Activated CD4-positive, alpha-beta T cell treated with anti-CD3 and anti-CD28 coated beads for 48 hours (primary cell): ENCODE results near the gene FAN1.

Experiments used
- DNase-seq: peaks from one replicate; pipeline ENCODE4 v3.0.0-alpha.2; 2020

FAN1 gene

DNA sequence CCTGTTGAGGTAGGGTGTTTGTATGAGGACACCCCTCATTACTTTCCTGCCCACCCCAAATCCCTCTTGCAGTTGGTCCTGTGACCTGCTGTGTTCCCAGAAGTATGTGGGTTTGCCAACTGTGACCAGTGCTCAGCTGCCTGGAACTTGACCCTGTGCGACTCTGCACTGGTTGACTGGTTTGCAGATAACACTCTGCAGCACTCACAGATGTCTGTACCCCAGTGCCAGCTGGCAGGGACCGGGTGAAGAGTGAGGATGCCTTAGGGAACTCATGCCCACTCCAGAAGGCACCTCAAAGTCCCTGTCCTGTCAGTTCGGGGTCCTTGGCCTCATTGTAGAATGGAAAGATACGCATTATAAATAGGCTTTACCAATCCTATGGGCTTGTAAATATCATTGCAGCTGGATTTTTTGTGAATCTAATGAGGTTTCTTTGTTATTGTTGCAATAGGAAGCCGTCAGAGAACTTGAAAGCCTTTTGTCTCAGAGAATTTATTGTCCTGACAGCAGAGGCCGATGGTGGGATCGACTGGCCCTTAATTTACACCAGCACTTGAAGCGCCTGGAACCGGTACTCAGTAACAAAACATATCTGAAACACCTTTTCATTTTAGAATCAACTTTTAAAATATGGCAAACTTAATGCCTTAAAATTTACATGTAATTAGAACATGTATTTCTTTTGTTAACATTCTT, 18.2 kb downstream of the FAN1 start:
- DNase-seq: no peak

DNA sequence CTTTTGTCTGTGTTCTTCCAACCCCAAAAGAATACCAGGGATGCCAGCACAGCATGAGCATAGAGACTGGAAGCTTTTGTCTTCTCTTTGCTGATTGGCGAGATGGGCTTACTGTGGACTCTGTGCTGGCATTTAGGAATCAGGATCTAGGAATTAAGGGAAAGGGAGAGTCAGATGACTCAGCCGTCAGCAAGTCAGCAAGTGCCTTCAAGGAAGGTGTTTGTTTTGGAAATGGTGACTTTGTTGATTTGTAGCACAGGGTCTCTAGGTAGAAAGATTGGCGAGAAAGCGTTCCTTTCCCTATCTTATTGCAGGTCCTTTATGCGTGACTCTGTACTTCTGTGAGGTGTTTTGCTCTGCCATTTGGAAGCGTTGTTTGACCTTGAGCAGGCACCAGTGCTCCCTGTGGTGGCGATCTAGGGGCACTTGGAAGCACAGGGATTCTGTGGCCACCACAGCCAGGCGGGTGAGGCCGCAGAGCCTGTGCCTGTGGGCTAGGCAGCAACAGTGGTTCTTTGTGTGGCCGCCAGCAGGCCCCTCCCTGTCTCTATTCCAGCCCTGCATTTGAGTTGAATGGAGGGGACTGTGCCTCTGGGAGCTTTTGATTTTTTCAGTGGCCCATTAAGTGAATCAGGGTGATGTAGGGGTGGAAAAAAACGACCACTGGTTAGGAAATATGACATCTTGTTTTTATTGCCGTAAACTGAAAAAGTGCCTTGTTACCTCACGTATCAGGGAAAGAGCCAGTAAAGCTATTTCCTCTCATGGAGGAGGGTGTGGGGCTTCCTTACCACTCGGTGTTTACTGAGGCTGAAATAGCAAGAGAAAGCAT, 19.0 kb downstream of the FAN1 start:
- no peak for DNase-seq

DNA sequence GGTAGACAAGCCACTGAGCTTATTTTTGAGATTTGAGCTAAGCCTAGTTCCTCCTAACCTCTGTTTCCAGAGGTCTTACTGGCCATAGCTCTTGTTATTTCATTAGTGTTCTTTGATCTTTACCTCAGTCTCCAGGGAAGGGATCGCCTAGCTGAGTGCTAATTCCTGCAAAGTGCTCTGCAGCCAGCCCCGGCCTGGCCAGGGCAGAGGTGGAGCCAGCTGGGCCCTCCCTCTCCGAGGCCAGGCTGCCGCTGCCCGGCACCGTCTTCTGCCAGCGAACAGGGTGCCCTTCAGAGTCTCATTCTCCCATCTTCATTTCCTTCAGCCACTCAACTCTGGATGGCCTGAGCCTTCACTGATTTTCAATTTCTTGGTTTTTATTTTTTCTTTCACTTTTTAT, 19.7 kb downstream of the FAN1 start:
- DNase-seq: no peak

DNA sequence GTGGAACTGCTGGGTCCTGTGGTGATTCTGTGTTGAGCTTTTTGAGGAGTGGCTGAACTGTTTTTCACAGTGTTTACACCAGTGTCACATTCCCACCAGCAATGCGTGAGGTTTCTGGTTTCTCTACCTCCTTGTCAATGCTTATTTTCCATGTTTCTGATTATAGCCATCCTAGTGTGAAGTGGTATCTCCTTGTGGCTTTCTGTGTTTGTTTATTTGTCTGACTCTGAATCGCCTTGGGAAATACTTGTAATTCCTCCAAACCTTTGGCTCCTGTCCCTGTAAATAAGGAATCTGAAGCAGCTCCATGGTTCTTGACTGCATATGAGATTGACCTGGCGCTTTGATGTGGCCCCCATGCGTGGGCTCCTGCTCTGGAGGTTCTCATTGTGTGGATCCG, 20.6 kb downstream of the FAN1 start:
- DNase-seq: no peak

DNA sequence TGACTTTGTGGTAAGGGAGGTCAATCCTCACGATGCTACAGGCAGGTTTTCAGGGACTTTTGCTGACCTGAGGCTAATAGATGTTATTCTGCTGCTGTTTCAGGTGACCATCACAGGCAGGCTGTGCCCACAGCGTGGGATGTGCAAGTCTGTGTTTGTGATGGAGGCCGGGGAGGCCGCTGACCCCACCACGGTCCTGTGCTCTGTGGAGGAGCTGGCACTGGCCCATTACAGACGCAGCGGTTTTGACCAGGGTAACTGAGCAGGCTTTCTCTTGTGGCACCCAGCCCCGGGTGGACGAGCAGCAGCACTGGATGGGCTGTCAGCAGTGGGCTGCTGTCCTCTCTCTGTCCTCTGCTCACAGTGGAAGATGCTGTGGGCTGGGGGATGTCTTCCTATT, 22.0 kb downstream of the FAN1 start:
- DNase-seq: no peak

DNA sequence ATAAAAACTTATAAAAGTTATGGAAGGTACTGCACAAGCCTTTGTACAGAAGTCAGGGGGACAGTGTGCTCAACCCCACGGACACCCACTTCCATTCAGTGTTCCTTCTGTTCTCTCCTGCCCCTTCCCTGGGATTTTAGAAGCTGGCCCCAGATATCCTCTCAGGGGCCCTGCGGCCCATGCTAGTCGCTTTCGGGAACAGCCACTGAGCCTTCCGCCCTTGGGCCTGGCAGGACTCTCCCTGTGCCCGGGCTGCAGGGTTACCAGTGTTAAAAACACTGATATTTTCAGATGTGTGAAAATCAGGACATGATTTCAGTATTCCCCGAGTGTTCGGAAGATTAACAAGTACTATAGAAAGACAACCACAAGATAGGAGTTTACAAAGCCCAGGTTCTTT, 22.4 kb downstream of the FAN1 start:
- no peak for DNase-seq

DNA sequence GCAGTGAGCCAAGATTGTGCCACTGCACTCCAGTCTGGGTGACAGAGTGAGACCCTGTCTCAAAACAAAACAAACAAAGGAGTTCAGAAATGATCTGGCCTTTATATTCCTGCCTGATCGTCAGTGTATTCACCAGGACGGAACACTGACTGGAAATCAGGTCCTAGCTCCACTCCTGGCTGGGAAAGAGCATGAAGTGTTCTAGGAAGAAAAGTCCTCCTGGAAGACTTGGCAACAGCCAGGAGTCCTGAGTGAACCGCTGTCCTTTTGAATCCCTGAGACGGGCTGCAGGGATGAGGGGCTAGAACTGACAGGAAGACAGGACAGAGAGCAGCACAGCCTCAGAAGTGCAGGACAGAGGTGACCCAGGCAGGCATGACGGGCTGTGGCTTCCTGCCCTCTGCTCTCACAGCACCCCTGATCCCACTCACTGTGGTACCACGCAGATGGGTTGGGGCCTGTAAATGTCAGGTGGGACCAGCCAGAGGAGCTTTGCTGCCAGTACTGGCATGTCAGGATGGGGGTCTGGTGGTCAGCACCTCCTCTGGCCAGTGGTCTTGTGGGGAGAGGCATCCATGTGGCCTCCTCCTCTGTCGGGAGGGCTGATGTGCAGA, 23.5 kb downstream of the FAN1 start:
- no peak for DNase-seq

DNA sequence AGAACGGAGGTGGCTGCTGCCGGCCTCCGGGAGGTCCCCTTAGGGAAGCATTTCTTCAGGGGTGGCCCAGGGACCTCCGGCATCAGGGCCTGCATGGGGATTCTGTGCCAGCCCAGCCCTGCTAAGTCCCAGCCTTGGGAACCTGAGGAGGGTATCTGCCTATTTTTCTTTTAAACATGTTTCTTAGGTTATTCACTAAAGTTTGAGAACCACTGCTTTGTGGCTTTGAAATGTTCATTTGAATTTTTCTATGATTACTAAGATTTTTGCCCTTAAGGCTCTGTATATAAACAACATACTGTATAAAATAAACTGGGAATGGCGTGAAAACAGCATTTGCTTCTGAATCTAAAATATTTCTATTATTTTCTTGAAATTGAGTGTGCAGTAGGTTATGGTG, 24.4 kb downstream of the FAN1 start:
- no peak for DNase-seq

DNA sequence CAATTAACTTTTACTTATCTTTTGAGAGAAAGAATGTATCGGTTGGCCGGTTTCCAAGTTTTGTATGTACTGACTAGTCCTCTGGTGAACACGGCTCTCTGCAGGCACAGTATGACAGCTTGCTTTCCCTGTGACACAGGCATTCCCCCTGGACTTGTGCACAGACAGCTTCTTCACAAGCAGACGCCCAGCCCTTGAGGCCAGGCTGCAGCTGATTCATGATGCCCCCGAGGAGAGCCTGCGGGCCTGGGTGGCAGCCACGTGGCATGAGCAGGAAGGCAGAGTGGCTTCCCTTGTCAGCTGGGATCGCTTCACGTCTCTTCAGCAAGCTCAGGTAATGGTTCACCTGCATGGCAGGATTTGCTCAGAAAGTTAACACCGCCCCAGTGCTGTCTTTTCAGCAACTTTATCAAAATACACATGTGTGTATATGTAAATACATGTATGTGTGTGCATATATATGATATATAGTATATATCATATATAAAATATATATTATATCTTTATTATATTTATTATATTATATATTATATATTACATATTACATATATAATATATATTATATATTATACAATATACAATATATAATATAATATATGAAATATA, 25.5 kb downstream of the FAN1 start:
- no peak for DNase-seq

DNA sequence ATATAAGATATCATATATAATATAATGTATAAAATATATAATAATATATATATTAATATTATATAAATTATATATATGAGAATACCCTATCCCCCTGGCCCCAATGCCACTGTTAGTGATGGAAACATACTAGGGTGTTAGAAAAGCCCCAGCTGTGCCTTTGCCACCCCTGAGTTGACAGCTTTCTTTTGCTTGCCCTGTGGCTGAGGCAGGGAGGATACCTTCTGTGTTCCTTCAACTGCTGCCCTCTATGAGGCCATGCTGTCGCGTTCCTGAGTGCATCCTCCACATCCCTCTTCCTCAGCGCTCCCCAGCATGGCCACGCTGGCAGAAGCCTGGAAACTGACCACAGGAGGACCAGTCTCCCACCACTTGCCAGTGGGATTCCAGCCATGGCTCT, 26.3 kb downstream of the FAN1 start:
- no peak for DNase-seq

DNA sequence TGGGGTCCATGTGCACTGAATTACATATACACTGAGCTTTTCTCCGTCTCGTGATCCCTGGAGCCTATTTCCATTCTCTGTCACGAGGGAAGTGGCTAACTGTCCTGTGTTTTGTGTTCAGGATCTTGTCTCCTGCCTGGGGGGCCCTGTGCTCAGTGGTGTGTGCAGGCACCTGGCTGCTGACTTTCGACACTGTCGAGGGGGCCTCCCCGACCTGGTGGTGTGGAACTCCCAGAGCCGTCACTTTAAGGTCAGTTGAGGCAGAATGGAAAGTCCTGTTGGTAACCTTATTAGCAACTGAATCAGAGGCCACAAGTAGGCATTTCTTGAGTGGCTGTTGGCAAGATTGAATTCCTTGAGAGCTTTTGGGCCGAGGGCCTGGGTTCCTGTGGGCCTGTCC, 26.7 kb downstream of the FAN1 start:
- DNase-seq: no peak

DNA sequence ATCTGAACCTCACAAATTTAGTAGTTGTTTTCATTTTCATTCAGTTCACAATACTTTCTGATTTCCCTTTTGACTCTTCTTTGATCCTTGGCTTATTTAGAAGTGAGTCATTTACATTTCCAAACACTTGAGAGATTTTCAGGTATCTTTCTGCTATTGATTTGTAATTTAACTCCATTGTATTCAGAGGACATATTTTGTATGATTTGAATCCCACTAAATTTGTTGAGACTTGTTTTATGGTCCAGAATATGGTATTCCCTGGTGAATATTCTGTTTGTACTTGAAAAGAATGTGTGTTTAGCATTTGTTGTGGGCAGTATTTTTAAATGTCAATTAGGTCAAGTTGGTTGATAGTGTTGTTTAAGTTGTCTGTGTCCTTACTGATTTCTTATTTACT, 29.6 kb downstream of the FAN1 start:
- DNase-seq: no peak

DNA sequence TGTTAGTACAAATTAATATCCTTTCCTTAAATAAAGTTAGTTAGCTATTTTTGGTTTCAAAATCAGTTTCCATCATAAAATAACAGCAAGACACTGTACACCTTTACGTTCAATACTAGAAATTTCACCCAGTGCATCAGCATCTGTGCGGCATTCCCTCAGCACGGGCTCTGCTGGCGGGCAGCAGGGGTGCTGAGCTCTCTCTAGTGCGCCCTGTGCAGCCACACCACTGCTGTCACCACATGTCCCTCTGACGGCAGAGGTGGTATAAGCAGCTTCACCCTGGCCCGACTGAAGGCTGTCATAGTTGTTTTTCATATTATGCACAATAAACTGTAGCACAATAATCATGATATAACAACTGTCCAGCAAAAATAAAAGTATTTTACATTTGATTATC, 35.4 kb downstream of the FAN1 start:
- no peak for DNase-seq

DNA sequence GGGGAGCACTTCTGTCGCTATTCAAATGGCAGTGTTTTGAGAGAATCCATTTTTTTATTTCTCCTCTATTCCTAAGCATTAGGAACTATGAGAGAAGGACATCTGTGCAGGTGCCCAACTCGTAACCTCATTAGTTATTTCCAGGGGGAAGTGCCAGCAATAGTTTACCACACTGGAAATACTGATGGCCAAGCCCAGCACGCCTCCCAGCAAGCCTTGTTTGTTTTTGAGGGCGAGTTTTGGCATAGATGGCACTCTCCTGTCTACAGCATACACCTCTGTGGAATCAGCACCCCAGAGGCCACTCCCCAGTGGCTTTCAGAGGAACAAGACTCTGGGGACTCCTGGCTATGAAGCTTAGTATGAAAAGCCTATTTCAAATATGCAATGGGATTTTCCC, 36.6 kb downstream of the FAN1 start:
- no peak for DNase-seq

DNA sequence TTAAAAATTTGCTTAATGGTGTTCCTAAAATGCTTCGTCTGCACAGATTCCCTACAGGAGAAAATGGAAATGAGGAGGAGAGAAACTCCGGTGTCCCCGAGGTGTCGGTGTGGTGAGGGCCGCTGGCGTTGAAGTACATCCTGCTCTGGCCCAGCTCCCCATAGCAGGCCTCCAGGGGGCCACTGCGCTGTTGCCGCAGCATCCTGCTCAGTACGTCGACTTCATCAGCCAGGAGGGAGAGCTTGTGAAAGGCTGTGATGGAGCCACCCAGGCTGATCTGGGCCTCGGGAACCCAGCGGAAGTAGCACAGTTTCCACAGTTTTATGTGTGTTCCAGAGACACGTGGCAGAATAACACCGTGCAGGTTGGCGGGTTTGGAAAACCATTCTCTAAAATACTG, 37.8 kb downstream of the FAN1 start:
- no peak for DNase-seq

DNA sequence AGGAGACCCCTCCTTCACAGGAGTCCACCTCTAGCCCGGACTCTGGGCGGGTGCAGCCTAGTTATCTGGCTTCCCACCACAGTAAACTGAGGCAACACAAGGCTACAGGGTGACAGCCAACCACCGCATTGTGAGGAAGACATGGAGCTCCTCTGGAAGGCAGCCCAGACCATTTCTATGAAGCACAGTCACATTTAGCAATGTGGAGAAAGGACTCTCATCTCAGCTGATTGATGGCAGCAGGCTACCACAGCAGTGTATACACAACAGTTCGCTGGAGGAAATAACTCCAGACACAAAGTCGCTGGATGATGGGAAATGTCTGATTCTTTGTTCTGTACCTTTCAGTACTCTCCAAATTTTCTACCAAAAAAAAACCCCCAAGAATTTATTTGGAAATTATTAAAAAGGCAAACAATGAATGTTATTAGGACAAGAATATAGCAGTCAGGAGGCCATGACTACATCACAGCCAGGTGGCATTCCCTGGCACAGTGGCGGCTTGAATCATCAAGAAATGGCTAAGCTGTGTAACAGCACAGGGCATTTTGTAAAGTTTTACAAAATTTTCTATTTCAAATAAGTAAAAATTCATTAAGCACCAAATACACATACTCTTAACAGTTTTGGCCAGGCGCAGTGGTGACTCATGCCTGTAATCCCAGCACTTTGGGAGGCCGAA, 40.1 kb downstream of the FAN1 start:
- DNase-seq: no peak

DNA sequence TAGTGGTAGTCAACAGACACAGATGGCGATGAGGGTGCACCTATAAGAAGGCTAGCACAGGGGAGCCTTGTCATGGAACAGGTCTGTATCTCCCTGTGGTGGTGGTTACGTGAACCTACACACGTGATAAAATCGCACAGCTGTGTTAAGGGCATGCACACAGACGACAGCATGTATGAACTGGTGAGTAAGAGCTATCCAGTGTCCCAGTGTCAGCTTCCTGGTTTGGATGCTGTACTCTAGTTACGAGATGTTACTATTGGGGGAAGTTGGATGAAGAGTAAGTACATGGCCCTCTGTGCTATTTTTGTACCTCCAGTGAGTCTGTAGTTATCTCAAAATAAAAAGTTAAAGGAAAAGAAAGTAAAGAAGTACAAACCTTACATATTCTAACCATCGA, 49.5 kb downstream of the FAN1 start:
- DNase-seq: no peak

DNA sequence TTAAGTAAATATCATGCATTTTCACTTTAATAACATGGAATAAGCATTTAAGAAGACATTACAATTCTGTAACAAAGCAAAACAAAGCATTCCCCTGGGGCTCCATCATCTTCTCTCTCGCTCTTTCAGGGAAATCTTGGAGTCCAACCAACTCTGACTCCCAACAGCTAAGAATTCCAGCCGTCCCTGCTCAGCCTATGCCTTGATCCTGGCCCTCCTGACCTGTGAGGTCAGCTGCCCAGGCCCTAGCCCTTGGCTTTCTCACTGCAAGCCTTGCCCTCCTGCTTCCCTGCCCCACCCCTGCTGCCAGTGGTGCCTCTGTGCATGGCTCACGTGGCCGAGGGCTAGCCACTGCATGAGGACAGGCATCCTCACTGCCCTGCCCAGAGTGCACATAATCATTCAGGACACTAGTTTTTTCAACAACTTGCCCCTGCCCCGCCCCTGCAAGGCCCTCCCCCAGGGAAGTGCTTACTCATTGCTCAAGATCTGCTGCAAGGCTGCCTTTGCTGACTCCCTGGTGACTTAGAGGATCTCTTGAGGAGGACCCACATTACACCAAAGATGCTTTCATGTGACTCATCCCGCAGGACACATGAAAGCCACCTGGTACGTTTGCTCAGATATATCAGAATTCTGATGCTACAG, 50.1 kb downstream of the FAN1 start:
- peak; percentile 35 for DNase-seq

DNA sequence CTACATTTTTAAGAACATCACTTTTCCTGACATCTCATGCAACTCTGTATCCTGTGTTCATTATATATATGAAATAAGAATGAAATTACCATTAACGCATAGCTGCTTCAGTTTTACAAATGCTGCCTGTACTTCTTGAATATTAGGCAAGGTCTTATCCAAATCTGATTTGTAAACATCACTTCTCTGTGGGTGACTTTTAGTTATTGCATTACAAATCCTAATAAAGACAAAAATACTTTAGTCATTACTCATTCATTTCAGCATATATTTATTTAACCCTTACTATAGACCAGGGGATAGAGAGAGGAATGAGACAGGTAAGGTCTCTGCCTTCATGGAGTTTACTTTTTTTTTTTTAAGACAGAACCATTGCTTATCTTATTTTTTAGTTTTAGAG, 51.0 kb downstream of the FAN1 start:
- no peak for DNase-seq

DNA sequence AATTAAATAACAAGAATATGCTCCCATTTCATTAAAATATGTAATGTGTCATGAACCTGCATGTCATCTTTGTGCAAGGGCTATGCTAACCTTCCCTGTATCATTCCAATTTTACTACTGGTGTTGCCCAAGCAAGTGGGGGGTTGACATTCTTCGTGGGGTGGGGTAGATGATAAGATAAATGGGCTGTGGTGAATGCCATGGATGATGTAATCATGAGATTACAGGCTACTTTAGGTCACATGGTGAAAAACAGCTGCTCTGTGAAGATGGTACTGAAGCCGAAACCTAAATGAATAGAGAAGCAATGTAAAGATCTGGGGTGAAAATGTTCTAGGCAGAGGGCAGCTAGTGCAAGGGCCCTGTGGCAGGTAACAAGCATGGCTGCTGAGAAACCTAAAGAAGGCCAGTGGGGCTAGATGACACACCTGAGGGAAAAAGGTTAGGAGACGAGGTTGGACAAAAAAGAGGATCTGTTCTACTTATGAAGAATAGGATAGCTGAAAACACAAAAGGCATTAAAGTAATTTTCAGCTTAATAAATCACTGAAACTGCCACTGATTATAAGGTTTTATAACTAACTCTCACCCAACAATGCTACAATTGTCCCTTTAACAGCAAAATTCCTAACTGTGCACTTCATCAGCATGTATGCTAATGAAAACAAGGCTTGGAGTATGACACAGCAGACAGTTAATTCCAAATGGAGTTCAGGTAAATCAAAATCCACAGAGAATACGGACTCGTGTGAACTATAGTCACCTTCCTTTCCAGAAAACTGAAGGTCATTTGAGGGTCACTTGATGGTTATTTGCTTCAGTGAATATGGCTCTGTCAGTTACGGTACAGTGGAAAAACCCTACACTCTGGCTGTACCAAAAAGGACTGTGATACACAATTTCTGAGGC, 52.8 kb downstream of the FAN1 start:
- no peak for DNase-seq

DNA sequence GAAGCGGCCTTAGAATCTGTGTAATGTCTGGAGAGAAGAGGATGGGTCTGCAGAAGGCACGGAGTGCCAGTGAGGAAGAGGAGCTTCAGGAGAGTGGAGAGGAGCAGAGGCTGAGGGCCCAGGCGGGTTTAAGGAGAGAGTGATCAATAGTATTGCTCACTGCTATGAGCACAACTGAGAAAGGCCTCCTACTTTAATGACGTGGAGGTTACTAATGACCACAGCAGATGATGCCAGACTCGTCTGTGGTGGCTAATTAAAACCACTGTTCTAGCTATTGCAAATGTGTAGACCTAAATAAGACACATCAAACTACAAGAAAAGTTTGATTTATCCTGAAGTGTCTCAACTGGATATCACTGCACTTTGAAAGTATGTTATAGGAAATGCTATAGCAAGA, 54.5 kb downstream of the FAN1 start:
- DNase-seq: no peak

DNA sequence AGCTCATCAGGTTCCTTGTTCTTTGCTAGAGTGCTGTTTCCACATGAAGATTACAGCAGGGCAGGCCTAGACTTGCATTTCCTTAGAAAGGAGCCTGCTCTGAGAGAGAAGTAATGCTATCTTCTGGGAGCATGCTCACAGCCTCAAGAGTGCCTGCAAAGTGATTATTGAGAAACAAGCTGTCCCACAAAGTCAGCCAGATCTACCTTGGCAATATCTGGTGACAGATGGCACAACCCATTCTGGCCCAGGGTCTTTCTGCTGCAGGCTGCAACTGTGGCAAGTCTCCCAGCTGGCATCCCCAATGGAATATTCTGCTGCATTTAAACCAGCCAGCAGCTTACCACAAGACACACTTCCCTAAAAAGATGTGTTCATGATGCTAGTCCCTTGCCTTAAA, 58.4 kb downstream of the FAN1 start:
- no peak for DNase-seq
